GM21360 (cell line): ENCODE data around the gene TMEM109.

Experiments
- ATAC-seq: cut with Tn5 transposase; IDR thresholded peaks from one replicate; pipeline ENCODE4 v1.9.1; 2021; ENCODE audit warnings: mild to moderate bottlenecking, moderate library complexity; ENCODE audit not compliant: unreplicated experiment

Gene TMEM109

GRCh38 chr11:60913793-60914632 lies at the start of gene TMEM109:
Gene TMEM109, plus strand, starts transcription at chr11:60914158. Its CDS starts 5,536 bp downstream, at chr11:60919694.
- ATAC-seq, result peak; percentile 41

GRCh38 chr11:60864856-60865513 lies 49.0 kb upstream of the TMEM109 start:
- no peak for ATAC-seq

GRCh38 chr11:60866911-60867870 lies 46.8 kb upstream of the TMEM109 start, which contains the start of gene ZP1:
Gene ZP1, plus strand, starts transcription at chr11:60867542. Its CDS starts 20 bp downstream, at chr11:60867562.
- no peak for ATAC-seq

GRCh38 chr11:60867871-60868681 lies 45.9 kb upstream of the TMEM109 start:
- no peak for ATAC-seq

- ATAC-seq, result no peak
Observed at GRCh38 chr11:60868682-60869450, 45.1 kb upstream of the TMEM109 start.

- no peak for ATAC-seq
Observed at GRCh38 chr11:60869451-60869825, 44.5 kb upstream of the TMEM109 start.

- no peak for ATAC-seq
Observed at GRCh38 chr11:60870276-60870675, 43.7 kb upstream of the TMEM109 start.

- ATAC-seq, result no peak
Observed at GRCh38 chr11:60870733-60871377, 43.1 kb upstream of the TMEM109 start.

GRCh38 chr11:60871378-60872061 lies 42.4 kb upstream of the TMEM109 start:
- ATAC-seq, result no peak

GRCh38 chr11:60872124-60872960 lies 41.6 kb upstream of the TMEM109 start:
- ATAC-seq, result no peak

- no peak for ATAC-seq
Observed at GRCh38 chr11:60872961-60873524, 40.9 kb upstream of the TMEM109 start.

GRCh38 chr11:60873533-60873932 lies 40.4 kb upstream of the TMEM109 start:
- ATAC-seq, result no peak

- no peak for ATAC-seq
Observed at GRCh38 chr11:60874421-60875365, 39.3 kb upstream of the TMEM109 start.

- ATAC-seq, result no peak
Observed at GRCh38 chr11:60875366-60876167, 38.4 kb upstream of the TMEM109 start.

- no peak for ATAC-seq
Observed at GRCh38 chr11:60876168-60876485, 37.8 kb upstream of the TMEM109 start.
